GM19455 (cell line): ENCODE results near the gene FBLIM1.
"Not testable (repeated sequence)": the region's sequence is repeated elsewhere in the genome, so short reads cannot be mapped to it uniquely, and the experiment has no call there.

Experiments used
- ATAC-seq: cut with Tn5 transposase; IDR thresholded peaks from one replicate; pipeline ENCODE4 v1.9.1; 2021; ENCODE audit not compliant: unreplicated experiment

Gene FBLIM1

DNA sequence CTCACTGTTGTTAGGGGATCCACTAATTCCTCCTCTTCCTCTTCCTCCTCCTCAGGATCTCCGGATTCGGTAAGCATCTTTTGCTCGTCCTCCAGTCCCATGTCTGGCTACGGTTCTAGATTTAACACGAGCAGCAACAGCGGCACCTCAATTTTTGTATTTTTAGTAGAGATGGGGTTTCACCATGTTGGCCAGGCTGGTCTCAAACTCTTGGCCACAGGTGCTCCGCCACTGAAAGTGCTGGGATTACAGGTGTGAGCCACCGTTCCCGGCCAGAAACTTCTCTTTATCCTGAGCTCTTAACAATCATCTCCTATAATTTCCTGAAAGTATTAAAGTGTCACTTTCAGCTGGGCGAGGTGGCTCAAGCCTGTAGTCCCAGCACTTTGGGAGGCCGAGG is 49.0 kb downstream of the FBLIM1 start, which contains the start of gene UQCRHL:
Gene UQCRHL (minus strand): TSS at position 101 of the 400 bp plus-strand sequence. CDS start 0 bp downstream, at position 101.
- ATAC-seq = not testable (repeated sequence)

GRCh38 chr1:15808955-15809354 is 50.4 kb downstream of the FBLIM1 start:
- no peak for ATAC-seq

DNA sequence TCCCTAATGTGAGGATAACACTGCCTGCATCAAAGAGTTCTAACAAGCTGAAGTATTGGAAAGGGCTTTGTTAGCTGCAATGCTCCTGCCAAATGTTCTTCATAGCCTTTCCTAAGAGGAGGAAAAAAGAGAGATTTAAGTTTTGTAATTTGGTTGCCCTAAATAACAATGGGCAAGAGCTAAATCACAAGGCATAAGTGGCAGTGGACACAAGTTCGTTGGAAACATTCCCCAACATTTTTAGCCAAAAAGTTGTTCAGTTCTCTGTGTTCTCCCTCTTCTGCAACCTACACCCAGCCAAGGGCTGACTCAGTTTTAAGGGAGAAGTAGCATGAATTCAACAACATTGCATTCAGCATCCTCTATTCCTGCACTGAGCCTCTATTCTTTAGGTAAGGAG is 51.5 kb downstream of the FBLIM1 start:
- ATAC-seq = no peak

- no peak for ATAC-seq
These were observed 58.1 kb downstream of the FBLIM1 start for GRCh38 chr1:15816674-15817073.

- ATAC-seq = no peak
These were observed 61.9 kb downstream of the FBLIM1 start for GRCh38 chr1:15820478-15820877.

DNA sequence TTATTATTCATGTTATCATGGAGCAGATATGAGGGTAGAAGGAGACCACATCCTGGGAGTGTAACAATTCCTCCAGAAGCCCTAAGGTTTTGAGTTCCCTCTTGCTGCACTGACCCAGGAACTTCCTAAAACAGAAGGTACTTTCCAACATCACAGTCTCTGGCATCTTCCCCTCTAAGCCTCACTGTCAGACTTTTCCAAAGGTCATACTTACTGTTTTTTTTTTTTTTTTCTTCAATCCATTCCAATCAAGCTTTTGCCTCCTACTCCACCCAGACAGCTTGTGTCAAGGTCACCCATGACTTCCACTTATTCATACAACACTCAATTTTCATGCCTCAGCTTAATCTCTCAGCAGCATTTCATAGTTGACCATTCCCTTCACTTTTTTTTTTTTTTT is 67.2 kb downstream of the FBLIM1 start:
- no peak for ATAC-seq

DNA sequence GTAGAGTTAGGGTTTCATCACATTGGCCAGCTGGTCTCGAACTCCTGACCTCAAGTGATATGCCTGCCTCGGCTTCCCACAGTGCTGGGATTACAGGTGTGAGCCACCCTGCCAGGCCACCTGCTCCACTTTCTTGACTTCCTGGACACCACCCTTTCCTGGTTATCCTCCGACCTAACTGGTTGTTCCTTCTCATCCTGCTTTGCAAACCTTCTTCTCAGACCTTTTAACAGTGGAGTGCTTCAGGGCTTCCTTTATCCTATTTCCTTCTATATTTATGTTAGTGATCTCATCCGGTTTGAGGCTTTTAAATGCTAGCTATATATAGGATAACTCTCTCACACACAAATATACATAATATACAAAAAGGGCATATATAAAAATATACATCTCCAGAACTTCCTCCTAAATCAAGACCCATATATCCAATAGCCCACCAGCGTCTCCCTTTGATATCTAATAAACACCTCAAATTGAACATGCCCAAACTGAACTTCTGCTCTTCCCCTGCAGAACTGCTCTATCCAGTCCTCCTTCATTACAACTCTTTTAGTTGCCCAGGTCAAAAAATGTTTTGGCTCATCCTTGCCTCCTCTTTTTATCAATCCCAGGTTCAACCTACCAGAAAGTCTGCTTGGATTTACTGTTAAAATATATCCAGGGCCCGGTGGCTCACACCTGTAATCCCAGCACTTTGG is 68.4 kb downstream of the FBLIM1 start:
- no peak for ATAC-seq

- ATAC-seq = not testable (repeated sequence)
These were observed 69.0 kb downstream of the FBLIM1 start for GRCh38 chr1:15827567-15827966.

GRCh38 chr1:15828931-15829330 is 70.3 kb downstream of the FBLIM1 start:
- not testable (repeated sequence) for ATAC-seq

DNA sequence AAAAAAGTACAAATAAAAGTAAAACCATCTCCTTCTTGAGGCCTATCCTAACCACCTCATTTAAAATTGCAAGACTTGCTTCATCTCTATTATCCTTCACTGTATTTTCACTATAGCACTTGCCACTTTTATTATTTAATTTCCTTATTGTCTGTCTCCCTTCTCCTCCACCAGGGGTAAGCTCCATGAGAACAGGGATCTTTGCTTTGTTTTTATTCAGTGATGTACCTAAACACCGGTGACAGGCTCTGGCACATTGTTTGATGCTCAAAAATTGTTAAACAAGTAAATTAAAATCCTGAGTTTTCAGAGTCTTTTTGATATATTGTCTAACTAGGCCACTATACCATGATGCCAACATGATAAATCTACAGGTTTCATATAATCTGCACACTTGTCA is 71.7 kb downstream of the FBLIM1 start:
- ATAC-seq = no peak

GRCh38 chr1:15833069-15833679 is 74.6 kb downstream of the FBLIM1 start:
- ATAC-seq = no peak

DNA sequence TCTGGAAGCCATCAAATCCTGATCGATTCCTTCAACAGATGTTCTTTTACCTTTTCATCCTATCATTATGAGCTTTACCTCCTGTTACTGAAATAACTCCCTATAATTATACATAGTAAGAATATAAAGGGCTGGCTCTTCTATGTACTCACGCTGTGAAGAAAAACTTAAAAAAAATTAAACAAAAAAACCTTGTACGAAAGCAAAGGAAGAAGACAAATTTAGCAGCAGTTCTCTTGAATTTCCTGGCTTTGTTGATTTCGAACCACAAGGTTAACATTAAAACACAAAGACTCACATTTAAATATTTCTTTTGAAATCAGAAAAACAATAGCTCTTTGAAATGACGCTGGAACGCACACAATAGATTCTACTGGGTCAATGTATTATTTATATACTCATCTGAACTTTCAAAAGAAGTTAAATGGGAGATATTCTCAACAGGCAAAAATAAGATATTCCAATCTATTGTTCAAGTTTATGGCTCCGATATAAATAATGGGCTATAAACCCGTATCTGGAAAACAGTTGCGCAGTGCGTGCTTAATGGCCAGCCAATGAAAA is 75.3 kb downstream of the FBLIM1 start:
- ATAC-seq = no peak

DNA sequence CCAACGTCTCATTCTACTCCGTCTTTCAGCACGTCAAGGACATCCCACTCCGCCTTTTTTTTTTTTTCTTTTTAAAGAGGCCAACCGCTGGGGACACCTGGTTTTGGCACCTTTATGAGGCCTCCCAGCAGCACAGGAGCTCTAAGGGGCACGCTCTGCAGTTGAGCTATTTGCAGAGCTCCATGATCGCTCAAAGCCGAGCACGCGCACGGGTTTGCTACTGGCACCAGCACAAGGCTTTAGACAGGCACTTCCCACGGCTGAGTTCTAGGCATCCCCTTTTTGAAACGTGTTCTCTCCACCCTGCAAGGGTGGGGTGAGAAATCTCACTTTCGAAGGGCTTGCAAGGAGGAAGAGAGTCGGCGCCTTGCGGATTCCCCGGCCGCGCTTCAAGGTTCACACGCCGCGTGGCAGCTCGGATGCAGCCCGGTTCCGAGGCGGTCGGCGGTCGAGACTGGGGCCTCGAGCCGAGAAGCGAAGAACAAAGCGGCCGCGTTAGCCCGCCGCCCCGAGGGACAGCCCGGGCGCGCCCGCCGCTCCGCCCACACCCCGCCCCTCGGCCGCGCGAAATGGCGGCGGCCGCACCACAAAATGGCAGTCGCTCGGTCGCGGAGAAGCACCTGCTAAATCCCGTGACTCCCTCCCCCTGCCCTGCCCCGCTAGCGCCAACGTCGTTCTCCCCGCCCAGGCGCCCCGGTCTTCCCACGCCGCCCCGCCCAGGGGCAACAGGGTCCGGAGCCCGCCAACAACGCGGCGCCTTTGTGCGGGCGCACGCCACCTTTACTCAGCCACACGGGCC is 76.0 kb downstream of the FBLIM1 start:
- ATAC-seq = peak; percentile 41

- peak; percentile 5 for ATAC-seq
These were observed 76.7 kb downstream of the FBLIM1 start for GRCh38 chr1:15835205-15835740.

DNA sequence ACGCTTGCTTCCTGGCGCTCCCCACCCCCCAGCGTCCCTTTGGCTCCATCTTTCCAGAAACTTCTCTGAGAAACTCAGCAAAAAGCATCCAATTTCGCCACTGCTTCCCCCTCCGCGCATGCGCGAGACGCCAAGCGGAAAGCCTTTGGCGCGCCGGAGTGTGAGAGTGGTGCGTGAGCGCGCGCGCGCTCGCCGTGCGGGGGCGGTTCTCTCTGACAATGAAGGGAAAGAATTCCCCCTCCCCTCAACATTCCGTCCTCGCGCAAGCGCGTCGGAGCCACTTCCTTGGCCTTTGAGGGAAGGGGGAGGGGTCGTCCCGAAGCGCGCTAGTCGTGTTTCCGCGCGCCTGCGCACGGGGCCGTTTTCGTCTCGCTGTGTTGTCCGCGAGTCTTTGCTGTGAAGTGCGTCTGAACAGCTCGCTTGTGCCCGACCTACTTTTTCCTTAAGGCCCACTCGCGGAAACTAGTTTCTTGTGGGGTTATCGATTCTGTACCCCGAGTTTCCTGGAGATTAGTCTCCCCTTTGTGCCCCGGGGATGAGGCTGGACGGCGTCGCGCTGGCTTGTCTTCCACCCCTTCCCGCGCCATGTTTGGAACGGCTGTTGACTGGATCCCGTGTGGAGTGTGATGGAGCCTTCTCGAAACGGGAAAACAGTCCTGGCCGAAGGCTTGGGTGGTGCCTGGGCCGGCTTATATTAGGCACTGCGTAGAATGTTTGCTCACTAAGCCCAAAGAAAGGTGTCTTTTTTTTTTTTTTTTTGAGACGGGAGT is 77.3 kb downstream of the FBLIM1 start:
- ATAC-seq = peak; percentile 37
